Kidney epithelial cell (primary cell): Measurements from ENCODE around the gene ETNK2. TPM values are rescaled to one million over a fixed set of nuclear protein-coding genes. Genes with fewer than 3 reads are reported as not detected.
"Not testable (repeated sequence)": the region's sequence is repeated elsewhere in the genome, so short reads cannot be mapped to it uniquely, and the experiment has no call there.

Experiments used
- DNase-seq: peaks from one replicate; pipeline ENCODE4 v3.0.0-alpha.2; 2010; ENCODE audit warnings: low read depth
- H3K27me3 ChIP-seq: 2 replicates; pipeline ENCODE4 v1.6.0; 2011; ENCODE audit warnings: low read length; ENCODE audit not compliant: control insufficient read depth, insufficient read depth
- H3K36me3 ChIP-seq: 2 replicates; pipeline ENCODE4 v1.5.1; 2011; ENCODE audit warnings: low read length; ENCODE audit not compliant: control insufficient read depth, insufficient read depth
- H3K4me3 ChIP-seq: 2 replicates; pipeline ENCODE4 v1.5.1; 2011; ENCODE audit warnings: low read depth, mild to moderate bottlenecking, control low read depth, low read length
- total RNA-seq: library from RNA; depleted of rRNA; stranded (reverse); fragments of >200 nt; gene quantifications from 2 replicates; pipeline ENCODE4 v1.2.3, GENCODE V29; 2015
- TF ChIP-seq, protein P1 (sequence below): IDR thresholded peaks from 2 replicates; pipeline ENCODE4 v1.5.1; 2011; ENCODE audit warnings: mild to moderate bottlenecking, moderate library complexity, low read length, control low read depth, inconsistent platforms; ENCODE audit not compliant: insufficient read depth, poor library complexity, severe bottlenecking

The ETNK2 gene
- total RNA-seq, 1 donor from 2014 or later, result 29.5 TPM

DNA sequence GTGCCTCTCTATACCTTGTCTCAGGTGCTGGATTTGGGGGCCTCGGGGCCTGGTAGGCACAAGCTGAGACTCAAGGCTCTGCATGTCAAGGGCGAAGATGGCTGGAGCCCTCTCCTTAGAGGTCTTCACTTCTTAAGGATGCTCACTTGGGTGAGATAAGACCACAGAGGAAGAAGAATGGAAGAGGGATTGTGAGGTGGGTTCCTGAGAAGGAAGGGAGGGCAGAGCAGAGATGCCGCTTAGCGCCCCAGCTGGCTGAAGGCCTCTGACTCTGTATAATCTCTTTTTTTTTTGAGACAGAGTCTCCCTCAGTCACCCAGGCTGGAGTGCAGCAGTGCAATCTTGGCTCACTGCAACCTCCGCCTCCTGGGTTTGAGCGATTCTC lies 46.7 kb downstream of the ETNK2 start:
- TF ChIP-seq, protein P1, sequence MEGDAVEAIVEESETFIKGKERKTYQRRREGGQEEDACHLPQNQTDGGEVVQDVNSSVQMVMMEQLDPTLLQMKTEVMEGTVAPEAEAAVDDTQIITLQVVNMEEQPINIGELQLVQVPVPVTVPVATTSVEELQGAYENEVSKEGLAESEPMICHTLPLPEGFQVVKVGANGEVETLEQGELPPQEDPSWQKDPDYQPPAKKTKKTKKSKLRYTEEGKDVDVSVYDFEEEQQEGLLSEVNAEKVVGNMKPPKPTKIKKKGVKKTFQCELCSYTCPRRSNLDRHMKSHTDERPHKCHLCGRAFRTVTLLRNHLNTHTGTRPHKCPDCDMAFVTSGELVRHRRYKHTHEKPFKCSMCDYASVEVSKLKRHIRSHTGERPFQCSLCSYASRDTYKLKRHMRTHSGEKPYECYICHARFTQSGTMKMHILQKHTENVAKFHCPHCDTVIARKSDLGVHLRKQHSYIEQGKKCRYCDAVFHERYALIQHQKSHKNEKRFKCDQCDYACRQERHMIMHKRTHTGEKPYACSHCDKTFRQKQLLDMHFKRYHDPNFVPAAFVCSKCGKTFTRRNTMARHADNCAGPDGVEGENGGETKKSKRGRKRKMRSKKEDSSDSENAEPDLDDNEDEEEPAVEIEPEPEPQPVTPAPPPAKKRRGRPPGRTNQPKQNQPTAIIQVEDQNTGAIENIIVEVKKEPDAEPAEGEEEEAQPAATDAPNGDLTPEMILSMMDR, result no peak
- Histone ChIP-seq H3K36me3 (no peaks in the 10 kb centered on the region), H3K27me3 (no peaks in the 10 kb centered on the region), H3K4me3 (no peak overlapping the region)
- DNase-seq, result no peak

DNA sequence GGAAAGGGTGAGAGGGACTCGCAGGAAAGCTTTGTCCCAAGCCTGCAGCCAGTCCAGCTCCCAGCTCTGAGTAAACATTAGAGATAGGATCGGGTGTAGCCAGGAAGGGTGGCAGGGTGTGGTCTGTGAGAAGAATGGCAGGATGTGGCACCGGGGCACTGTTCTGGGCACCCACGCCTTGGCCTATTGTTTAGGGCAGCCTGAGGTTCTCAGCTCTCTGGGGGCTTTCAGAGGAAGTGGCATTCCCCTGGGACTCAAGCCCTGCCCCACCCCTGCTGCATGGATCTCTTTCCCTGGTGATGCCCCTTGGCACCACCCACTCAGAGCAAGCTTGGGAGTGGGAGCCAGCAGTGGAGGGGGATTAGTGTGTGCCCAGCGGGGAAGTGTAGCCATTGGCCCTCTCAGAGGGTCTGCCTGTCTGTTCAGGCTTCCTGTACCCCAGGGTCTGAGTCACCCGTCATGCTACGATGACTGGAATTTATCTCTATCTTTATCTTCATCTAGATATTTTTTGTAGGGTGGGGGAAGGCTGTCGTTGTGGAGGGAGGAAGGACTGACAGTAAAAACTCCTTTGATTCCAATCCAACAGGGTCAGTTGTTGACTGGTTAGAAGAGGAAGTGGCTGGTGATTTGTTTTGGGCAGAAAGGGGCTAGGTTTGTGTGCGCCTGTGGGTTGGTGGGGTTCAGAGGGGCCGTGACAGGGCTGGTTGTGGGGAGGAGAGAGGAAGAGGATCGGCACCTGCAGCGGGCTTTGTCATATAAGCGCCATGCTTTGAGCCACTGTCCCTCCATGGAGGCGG lies 47.3 kb downstream of the ETNK2 start:
- TF ChIP-seq, protein P1, result no peak
- H3K27me3 ChIP-seq, result no peaks in the 10 kb centered on the region
- H3K36me3 ChIP-seq, result no peaks in the 10 kb centered on the region
- DNase-seq, result no peak
- no peak overlapping the region for H3K4me3 ChIP-seq

DNA sequence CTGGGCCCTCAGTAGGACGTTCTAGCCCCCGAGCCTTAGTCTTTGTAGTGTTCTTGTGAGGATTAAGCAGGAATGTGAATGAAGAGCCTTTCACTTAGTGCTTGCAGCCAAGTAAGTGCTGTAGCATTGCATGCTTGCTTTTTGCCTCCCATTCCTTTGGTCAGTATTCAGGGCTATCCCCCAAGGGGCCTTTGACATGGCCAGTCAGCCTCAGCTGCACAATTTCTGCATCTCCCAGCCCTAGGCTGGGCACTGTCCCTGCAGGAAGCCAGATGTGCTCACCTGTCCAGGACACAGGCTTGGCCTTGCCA lies 48.5 kb downstream of the ETNK2 start:
- TF ChIP-seq, protein P1, result no peak
- no peaks in the 10 kb centered on the region for H3K27me3 ChIP-seq
- H3K4me3 ChIP-seq, result no peak overlapping the region
- DNase-seq, result no peak
- no peaks in the 10 kb centered on the region for H3K36me3 ChIP-seq

DNA sequence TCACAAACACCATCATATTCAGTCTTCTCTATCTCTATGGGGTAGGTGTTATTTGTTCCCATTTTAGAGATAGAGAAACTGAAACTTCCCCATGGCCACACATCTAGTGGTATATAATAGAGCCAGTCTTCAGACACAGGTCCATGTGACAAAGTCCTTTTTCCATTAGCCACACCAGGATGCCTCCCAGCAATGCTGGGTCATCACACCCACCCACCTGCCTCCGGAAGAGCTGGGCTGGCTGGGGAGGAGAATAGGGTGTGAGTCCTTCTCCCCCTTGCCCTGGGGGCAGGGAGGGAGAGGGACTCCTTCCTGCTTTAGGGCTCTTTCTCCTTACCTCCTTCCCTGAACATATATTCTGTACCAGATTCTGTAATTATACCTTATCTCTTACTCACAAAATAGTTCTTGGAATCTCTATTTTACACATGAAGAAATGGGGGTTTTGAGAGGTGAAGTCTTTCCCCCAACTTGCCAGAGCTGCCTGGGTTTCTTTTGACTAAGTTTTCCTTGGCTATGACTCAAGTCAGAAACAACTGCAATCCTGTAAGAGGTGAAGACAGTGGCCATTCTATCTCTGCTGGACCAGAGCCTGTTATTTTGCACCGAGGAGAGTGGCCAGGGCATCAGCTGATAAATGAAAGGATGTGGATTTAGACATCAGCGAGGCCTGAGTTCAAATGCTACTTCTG lies 49.0 kb downstream of the ETNK2 start:
- TF ChIP-seq, protein P1, result no peak
- H3K4me3 ChIP-seq, result no peak overlapping the region
- DNase-seq, result no peak

DNA sequence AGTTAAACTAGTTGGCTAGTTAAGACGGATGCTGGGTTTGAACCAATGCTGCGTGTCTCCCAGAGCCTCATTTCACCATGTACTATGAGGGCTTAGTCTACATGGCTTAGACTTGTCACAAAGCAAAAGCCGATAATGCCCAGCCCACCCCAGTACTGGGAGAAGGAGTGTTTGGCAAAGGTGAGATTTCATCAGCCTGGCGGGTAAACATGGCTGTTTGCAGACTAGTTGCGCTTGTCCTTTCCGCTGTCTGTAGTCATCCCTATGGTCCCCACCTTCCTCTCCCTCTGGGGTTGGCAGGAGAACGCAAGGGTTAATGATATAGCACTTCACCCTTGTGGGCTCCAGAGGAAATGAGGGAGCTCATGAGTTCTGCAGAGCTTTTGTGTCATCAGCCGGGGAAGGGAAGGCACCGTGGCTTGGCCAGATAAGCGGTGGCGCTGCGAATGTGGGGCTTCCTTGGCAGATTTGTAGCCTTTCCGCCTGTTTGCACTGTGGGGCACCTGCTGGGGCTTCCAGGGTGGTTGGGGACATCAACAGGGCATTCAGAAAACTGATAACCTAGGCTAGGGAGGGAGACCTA lies 49.7 kb downstream of the ETNK2 start:
- Histone ChIP-seq H3K36me3 (no peaks in the 10 kb centered on the region), H3K27me3 (no peaks in the 10 kb centered on the region), H3K4me3 (no peak overlapping the region)
- no peak for DNase-seq
- TF ChIP-seq, protein P1, result no peak

More for the DNA sequence above, 49.0 kb downstream of the ETNK2 start:
- H3K36me3 ChIP-seq, result no peaks in the 10 kb centered on the region
- H3K27me3 ChIP-seq, result no peaks in the 10 kb centered on the region

DNA sequence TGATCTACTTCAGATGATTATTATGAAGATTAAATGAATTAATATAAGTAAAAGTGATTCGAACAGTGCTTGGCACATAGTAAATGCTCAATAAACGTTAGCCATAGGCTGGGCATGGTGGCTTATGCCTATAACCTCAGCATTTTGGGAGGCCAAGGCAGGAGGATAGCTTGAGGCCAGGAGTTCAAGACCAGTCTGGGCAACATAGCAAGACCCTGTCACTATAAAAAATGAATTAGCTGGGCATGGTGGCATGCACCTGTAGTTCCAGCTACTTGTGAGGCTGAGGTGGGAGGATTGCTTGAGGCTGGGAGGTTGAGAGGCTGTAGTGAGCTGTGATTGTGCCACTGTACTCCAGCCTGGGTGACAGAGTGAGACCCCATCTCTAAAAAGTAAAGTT lies 52.1 kb downstream of the ETNK2 start:
- not testable (repeated sequence) for DNase-seq, H3K36me3 ChIP-seq, H3K27me3 ChIP-seq, H3K4me3 ChIP-seq
